T-helper 2 cell treated with Interferon-gamma antibody and Interleukin-4, amounts not matched to agents 5 μg/mL and 100 μg/mL, for 36 hours (primary cell): Measurements from ENCODE around the gene TEDC1.

ENCODE experiments used
- DNase-seq: peaks from one replicate; pipeline ENCODE4 v3.0.0; 2021; ENCODE audit warnings: low spot score
- H3K27ac Mint-ChIP-seq: one replicate; pipeline ENCODE4 v1.8.0; 2021; ENCODE audit warnings: mild to moderate bottlenecking, mixed read lengths
- H3K27me3 Mint-ChIP-seq: one replicate; pipeline ENCODE4 v1.8.0; 2021; ENCODE audit warnings: low read depth, mixed read lengths
- H3K36me3 Mint-ChIP-seq: one replicate; pipeline ENCODE4 v1.8.0; 2021; ENCODE audit warnings: low read depth, mixed read lengths
- H3K4me1 Mint-ChIP-seq: one replicate; pipeline ENCODE4 v1.8.0; 2021; ENCODE audit warnings: low read depth, mixed read lengths
- H3K4me3 Mint-ChIP-seq: one replicate; pipeline ENCODE4 v1.8.0; 2022; ENCODE audit warnings: mild to moderate bottlenecking, moderate library complexity, mixed read lengths
- H3K9me3 Mint-ChIP-seq: one replicate; pipeline ENCODE4 v1.8.0; 2021; ENCODE audit warnings: mixed read lengths

The TEDC1 gene

GRCh38 chr14:105499256-105500035 lies 8.4 kb downstream of the TEDC1 start:
- no peak overlapping the region for H3K4me3 Mint-ChIP-seq
- H3K9me3 Mint-ChIP-seq: no peaks in the 10 kb centered on the region
- no peak for DNase-seq
- H3K27ac Mint-ChIP-seq: no peak overlapping the region
- H3K4me1 Mint-ChIP-seq: no peaks in the 10 kb centered on the region
- no peaks in the 10 kb centered on the region for H3K27me3 Mint-ChIP-seq
- H3K36me3 Mint-ChIP-seq: no peaks in the 10 kb centered on the region

DNA sequence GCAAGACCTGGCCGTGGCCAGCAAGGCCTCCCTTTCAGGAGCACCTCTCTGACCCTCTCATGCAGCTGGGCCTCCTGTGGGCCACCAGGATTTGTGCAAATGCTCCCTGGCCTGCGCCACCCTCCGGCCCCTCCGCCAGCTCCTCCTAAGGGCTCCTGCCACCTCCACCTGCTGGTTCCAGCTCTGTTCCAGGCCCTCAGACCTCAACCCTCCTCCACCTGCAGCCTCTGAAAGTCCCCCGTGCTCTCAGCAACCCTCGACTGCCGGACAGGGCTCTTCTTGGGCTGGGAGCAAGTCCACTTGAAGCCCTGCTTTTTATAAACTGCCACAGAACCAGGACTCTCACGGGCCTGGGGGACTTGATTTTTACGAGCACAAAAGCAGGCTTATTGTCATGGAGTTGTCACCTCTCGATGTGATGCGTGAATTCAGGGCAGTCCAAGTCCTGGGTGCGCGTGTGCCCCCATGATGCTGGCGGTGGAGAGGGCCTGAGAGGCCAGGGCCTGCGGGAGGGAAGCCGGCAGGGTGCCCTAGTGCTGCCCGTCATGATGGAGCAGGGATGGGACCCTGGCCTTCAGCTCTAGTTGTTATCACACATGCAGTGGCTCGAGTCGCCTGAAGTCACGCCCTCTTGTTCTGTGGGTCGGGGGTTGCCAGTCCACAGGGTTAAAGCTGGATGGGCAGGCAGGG lies 9.1 kb downstream of the TEDC1 start:
- Mint-ChIP-seq H3K9me3 (no peaks in the 10 kb centered on the region), H3K4me3 (no peak overlapping the region), H3K4me1 (no peaks in the 10 kb centered on the region), H3K36me3 (no peaks in the 10 kb centered on the region), H3K27me3 (no peaks in the 10 kb centered on the region), H3K27ac (peak overlapping the region; percentile 10)
- no peak for DNase-seq

DNA sequence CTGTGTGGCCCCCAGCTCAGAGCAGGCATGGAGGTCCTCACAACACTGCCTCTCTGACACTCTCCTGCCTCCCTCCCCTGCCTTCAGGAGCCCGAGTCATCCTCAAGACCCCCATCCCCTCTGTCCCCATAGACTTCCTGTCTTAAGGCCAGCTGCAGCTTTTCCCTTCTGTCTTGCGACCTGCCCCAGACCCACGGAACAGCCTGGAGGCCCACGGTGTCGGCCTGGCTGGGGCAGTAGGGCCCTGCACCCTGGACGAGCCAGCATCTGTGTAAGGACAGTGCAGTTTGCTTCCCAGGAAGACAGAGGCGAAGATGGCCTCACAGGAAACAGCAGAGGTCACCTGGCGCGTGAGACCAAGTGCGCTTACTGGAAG lies 9.7 kb downstream of the TEDC1 start:
- no peaks in the 10 kb centered on the region for H3K9me3 Mint-ChIP-seq
- H3K27ac Mint-ChIP-seq: no peak overlapping the region
- H3K4me1 Mint-ChIP-seq: no peaks in the 10 kb centered on the region
- no peaks in the 10 kb centered on the region for H3K27me3 Mint-ChIP-seq
- H3K36me3 Mint-ChIP-seq: no peaks in the 10 kb centered on the region
- no peak overlapping the region for H3K4me3 Mint-ChIP-seq
- no peak for DNase-seq

DNA sequence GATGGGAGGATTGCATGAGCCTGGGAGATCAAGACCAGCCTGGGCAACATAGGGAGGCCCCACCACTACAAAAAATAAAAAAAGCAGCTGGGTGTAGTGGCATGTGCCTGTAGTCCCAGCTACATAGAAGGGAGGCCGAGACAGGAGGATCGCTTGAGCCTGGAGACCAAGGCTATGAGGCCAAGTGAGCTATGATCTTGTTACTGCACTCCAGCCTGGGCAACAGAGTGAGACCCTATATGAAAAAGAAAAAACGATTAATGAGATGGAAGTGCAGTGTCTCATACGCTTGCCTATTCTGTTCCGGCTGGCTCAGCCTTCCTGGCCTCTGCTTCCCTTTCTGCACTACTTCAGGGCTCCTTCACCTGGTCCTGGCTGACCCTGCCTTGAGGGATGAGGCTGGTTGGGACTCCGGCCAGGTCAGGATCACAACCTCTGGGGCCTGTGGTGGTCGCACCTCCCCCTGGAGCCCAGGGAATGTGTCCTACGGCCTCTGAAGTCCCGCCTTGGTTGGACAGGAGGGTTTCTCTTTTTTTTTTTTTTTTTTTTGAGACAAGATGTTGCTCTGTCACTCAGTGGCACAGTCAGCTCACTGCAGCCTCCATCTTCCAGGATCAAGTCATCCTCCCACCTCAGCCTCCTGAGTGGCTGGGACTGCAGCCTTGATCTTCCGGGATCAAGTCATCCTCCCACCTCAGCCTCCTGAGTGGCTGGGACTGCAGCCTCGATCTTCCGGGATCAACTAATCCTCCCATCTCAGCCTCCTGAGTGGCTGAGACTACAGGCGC lies 10.7 kb downstream of the TEDC1 start:
- H3K9me3 Mint-ChIP-seq: no peaks in the 10 kb centered on the region
- H3K4me3 Mint-ChIP-seq: no peak overlapping the region
- no peaks in the 10 kb centered on the region for H3K4me1 Mint-ChIP-seq
- no peak for DNase-seq
- H3K36me3 Mint-ChIP-seq: no peaks in the 10 kb centered on the region
- no peaks in the 10 kb centered on the region for H3K27me3 Mint-ChIP-seq
- no peak overlapping the region for H3K27ac Mint-ChIP-seq

DNA sequence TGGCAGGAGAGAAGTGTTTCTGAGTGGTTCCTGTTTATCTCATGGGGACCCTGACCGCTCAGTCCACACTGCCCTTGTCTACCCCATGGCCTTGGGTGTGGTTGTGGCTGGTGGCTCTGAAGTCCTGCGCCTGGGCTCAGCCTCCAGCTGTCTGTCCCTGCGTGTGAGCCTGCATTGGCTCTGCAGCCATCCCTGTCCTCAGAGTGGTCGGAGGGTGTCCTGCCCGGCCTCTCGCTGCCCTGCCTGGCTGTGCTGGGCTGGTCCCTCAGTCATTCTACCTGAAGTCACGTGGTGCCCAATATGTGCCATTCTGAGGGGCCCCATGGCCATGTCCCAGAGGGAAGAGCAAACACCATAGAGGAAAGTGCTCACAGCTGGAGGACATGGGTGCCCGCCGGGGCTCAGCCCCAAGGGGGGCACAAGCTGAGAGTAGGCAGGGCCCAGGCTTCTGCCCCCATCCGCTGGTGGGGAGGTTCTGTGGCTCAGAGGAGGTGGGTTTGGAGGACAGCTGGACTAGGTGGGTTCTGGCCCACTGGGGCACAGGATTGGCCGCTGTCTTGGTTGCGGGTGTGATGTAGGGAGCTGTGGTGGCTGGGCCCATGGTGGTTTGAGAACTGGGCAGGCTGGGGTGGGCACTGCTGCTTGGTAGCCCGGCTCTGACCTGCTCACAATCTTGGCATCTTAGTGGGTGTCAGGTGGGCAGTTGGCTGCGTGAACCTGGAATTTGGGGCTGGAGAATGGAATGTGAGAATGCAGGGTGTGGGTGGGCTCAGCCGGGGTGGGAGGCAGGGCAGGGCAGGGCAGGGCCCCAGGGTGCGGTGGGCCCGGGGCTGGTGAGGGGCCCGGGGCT lies 11.6 kb downstream of the TEDC1 start:
- Mint-ChIP-seq H3K4me1 (peaks cover 2% of the 10 kb centered on the region), H3K36me3 (no peaks in the 10 kb centered on the region), H3K4me3 (no peak overlapping the region), H3K9me3 (no peaks in the 10 kb centered on the region), H3K27ac (no peak overlapping the region), H3K27me3 (peaks cover 2% of the 10 kb centered on the region)
- DNase-seq: no peak

DNA sequence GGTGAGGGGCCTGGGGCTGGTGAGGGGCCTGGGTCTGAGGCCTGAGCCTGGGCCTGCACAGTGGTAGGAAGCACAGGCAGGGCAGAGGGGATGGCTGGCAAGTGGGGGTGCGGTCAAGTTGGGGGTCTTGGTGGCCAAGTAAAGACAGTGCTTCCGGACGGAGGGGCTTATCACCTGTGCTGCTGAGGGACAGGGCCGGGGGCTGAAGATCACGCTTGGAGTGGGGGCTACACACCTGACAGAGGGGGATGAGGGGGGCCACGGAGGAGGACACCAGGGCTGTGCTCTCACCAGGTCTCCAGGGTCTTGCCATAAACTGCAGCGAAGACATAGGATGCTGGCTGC lies 12.2 kb downstream of the TEDC1 start:
- Mint-ChIP-seq H3K9me3 (no peaks in the 10 kb centered on the region), H3K4me3 (no peak overlapping the region), H3K27me3 (peaks cover 6% of the 10 kb centered on the region), H3K4me1 (peaks cover 6% of the 10 kb centered on the region), H3K27ac (peak overlapping the region; percentile 14), H3K36me3 (no peaks in the 10 kb centered on the region)
- DNase-seq: no peak

DNA sequence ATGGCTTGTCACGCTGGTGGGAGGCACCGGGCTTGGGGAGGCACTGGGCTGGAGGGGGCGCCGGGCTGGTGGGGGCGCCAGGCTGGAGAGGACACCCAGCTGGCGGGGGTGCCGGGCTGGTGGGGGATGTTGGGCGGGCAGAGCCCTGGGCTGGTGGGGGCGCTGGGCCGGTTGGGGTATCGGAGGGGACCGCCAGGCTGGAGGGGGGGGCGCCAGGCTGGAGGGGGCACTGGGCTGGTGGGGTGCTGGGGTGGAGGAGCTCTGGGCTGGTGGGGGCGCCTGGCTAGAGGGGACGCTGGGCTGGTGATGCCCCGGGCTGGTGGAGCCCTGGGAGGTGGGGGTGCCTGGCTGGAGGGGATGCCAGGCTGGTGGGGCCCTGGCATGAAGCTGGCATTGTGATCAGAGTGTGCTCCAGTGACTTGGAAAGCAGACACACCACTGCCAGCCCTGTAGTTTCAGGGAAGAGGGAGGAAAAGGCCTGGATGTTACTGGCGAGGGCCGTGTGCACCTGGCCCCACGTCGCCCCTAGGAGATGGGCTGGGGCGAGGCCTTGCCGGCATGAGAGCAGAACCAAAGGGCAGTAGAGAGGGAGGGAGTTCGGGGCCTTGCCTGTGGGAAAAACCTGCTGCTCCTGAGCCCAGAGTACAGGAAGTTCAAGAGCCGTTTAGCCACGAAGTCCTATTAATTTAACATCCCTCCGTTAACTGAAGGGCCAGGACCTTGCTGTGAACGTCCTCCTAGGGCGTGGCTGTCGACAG lies 13.1 kb downstream of the TEDC1 start:
- H3K4me1 Mint-ChIP-seq: peaks cover 6% of the 10 kb centered on the region
- H3K9me3 Mint-ChIP-seq: no peaks in the 10 kb centered on the region
- no peak overlapping the region for H3K4me3 Mint-ChIP-seq
- no peak overlapping the region for H3K27ac Mint-ChIP-seq
- DNase-seq: no peak
- H3K27me3 Mint-ChIP-seq: peaks cover 10% of the 10 kb centered on the region
- H3K36me3 Mint-ChIP-seq: no peaks in the 10 kb centered on the region

DNA sequence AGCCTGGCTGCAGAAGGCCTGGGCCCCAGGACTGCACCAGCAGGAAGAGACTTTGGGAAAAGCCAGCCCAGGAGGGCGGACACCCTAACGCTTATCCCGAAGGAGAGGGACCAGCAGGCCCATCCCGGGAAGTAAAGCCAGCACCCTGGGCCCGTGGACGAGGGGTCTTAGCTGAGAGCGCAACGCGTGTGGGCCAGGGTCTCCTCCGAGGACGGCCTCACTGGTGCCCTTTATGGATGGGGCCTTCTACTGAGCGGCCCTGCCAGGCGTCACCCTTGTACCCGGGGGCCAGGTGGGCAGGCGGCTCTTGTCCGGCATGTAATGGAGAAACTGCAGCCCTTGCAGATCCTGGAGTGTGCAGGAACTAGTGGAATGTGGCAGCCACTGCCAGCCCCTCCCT lies 14.1 kb downstream of the TEDC1 start:
- Mint-ChIP-seq H3K36me3 (no peaks in the 10 kb centered on the region), H3K4me1 (peaks cover 6% of the 10 kb centered on the region), H3K4me3 (no peak overlapping the region), H3K27ac (no peak overlapping the region), H3K27me3 (peaks cover 10% of the 10 kb centered on the region), H3K9me3 (no peaks in the 10 kb centered on the region)
- no peak for DNase-seq

- Mint-ChIP-seq H3K27ac (no peak overlapping the region), H3K9me3 (no peaks in the 10 kb centered on the region), H3K4me1 (peaks cover 8% of the 10 kb centered on the region), H3K4me3 (no peak overlapping the region), H3K36me3 (no peaks in the 10 kb centered on the region), H3K27me3 (peaks cover 16% of the 10 kb centered on the region)
- no peak for DNase-seq
Measured at GRCh38 chr14:105507247-105507646, 16.2 kb downstream of the TEDC1 start.

- H3K27me3 Mint-ChIP-seq: peaks cover 16% of the 10 kb centered on the region
Measured at GRCh38 chr14:105508069-105508468, 17.0 kb downstream of the TEDC1 start.

DNA sequence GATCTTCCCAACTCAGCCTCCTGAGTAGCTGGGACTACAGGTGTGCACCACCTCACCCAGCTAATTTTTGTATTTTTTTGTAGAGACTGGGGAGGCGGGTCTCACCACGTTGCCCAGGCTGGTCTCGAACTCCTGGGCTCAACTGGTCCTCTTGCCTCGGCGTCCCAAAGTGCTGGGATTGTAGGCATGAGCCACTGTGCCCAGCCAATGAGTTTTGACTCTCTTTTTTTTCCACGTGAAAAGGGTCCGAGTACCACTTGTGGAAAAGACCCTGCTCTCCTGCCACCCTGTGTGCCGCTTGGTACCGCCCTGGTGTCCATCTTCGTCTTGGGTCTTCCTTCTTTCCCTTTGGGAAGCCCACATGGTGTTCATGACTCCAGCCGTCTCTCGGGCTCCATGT lies 17.6 kb downstream of the TEDC1 start:
- Mint-ChIP-seq H3K4me3 (no peak overlapping the region), H3K36me3 (no peaks in the 10 kb centered on the region), H3K4me1 (peaks cover 8% of the 10 kb centered on the region), H3K27me3 (peaks cover 16% of the 10 kb centered on the region), H3K9me3 (no peaks in the 10 kb centered on the region), H3K27ac (no peak overlapping the region)
- DNase-seq: no peak

More at GRCh38 chr14:105508069-105508468, 17.0 kb downstream of the TEDC1 start:
- Mint-ChIP-seq H3K4me3 (peak overlapping the region; percentile 31), H3K27ac (no peak overlapping the region), H3K36me3 (no peaks in the 10 kb centered on the region), H3K4me1 (peaks cover 8% of the 10 kb centered on the region), H3K9me3 (no peaks in the 10 kb centered on the region)
- no peak for DNase-seq

DNA sequence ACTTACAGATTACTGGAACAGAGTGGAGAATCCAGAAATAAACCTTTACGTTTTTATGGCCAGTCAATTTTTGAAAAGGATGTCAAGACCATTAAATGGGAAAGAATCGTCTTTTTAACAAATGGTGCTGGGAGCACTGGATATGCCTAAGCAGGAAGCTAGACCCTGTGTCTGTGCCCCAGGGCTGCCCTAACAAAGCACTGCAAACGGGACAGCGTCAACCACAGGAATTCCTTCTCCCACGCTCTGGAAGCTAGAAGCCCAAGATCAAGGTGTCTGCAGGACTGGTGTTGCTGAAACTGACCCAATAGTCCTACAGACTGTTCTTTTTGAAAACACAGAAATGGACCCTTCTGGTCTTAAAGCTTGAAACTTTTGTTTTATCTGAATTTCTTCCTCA lies 26.1 kb downstream of the TEDC1 start:
- no peaks in the 10 kb centered on the region for H3K36me3 Mint-ChIP-seq
- no peak overlapping the region for H3K27ac Mint-ChIP-seq
- peaks cover 19% of the 10 kb centered on the region for H3K27me3 Mint-ChIP-seq
- H3K9me3 Mint-ChIP-seq: no peaks in the 10 kb centered on the region
- H3K4me1 Mint-ChIP-seq: no peaks in the 10 kb centered on the region
- DNase-seq: no peak
- no peak overlapping the region for H3K4me3 Mint-ChIP-seq
